Measurements from ENCODE around the gene LIPN. TPM values are rescaled to one million over a fixed set of nuclear protein-coding genes. Genes with fewer than 3 reads are reported as not detected.

The LIPN gene
- total and polyA plus RNA-seq, 8 donors = 1.1 TPM; not detected in 7

DNA sequence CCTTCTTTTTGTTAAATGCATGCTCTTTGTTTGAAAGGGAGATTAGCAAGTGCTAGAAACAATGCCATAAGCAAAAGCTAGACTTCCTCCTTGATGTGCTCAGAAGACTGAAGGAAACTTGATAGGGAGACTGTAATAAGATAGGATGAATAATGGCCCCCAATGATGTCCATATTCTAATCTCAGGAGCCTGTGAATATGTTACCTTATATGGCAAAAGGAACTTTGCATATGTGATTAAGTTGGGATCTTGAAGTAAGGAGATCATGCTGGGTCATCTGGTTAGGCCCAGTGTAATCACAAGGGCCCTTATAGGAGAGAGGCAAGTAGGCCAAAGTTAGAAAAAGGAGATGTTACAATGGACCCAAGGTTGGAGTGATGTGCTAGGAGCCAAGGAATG lies 29.1 kb downstream of the LIPN start:
- Histone ChIP-seq H3K36me3 (no peaks in the 10 kb centered on the region), H3K27me3 (no peaks in the 10 kb centered on the region), H3K4me1 (no peaks in the 10 kb centered on the region), H3K9me3 (no peaks in the 10 kb centered on the region), H3K4me3 (no peak overlapping the region), H3K27ac (no peak overlapping the region)
- intact Hi-C loops (cut with DNase I; ENCODE audit: low total_unique reads) = no loop called here
- no peak for TF ChIP-seq EP300 (IDR thresholded peaks at IDR 0.05)
- no peak for DNase-seq

DNA sequence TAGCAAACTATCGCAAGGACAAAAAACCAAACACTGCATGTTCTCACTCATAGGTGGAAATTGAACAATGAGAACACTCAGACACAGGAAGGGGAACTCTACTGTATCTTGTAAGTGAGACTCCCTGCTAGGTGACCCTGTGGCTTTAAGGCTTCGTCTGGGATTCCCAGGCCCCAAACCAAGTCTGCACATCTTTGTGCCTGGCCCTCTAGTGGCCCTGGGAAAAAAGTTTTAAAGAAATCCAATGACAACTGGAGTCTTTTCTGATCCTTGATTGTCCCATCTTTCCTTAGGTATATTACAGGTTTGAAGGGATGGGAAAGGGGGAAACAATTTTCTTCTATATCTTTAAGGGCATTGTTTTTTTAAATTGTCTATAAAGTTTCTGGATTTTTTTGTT lies 32.1 kb downstream of the LIPN start:
- DNase-seq = peak in 1 of 2 donors; percentile 37
- TF ChIP-seq POLR2A (IDR thresholded peaks at IDR 0.05) (no peak), POLR2AphosphoS5 (IDR thresholded peaks at IDR 0.05) (no peak), CTCF (IDR thresholded peaks at IDR 0.05) (peak in 2 of 7 experiments; percentile 19 to 31), EP300 (IDR thresholded peaks at IDR 0.05) (no peak)
- Histone ChIP-seq H3K27ac (no peak overlapping the region), H3K36me3 (no peaks in the 10 kb centered on the region), H3K9me3 (no peaks in the 10 kb centered on the region), H3K27me3 (no peaks in the 10 kb centered on the region), H3K4me3 (no peak overlapping the region), H3K4me1 (no peaks in the 10 kb centered on the region)
- intact Hi-C loops (cut with DNase I; ENCODE audit: low total_unique reads) = no loop called here
- WGBS, 5 donors = 50 to 63% (median 56%) methylated on average over 2 of the region's 2 CpGs

DNA sequence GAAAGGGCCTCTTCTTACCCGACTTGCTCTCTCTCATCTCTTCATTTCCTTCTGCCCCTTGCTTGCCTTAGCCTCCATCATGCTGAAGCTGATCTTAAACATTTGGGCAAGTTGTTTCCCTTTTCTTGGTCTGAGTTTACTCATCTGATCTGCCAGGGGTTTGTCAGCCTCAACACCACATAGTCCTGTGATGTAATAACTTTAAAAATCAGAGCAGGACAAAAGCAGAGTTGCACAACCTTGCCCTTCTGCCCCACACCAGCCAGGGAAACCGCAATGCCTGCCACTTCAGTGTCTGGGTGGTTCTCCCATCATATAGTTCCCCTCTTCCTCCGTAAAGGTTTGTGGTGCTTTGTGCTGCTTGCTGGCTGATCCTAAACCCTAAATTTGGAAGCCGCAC lies 32.8 kb downstream of the LIPN start:
- Histone ChIP-seq H3K4me3 (no peak overlapping the region), H3K36me3 (no peaks in the 10 kb centered on the region), H3K4me1 (peaks cover 0 to 7% (median 0%) of the 10 kb centered on the region in 4 donors), H3K27me3 (no peaks in the 10 kb centered on the region), H3K9me3 (no peaks in the 10 kb centered on the region), H3K27ac (no peak overlapping the region)
- TF ChIP-seq EP300 (IDR thresholded peaks at IDR 0.05) (no peak), CTCF (IDR thresholded peaks at IDR 0.05) (no peak), POLR2AphosphoS5 (IDR thresholded peaks at IDR 0.05) (no peak), POLR2A (IDR thresholded peaks at IDR 0.05) (no peak)
- DNase-seq = peak in 1 of 2 donors; percentile 18
- intact Hi-C loops (cut with DNase I; ENCODE audit: low total_unique reads) = no loop called here
- 79 to 88% (median 83%) methylated on average over 4 of the region's 4 CpGs for WGBS, 5 donors

DNA sequence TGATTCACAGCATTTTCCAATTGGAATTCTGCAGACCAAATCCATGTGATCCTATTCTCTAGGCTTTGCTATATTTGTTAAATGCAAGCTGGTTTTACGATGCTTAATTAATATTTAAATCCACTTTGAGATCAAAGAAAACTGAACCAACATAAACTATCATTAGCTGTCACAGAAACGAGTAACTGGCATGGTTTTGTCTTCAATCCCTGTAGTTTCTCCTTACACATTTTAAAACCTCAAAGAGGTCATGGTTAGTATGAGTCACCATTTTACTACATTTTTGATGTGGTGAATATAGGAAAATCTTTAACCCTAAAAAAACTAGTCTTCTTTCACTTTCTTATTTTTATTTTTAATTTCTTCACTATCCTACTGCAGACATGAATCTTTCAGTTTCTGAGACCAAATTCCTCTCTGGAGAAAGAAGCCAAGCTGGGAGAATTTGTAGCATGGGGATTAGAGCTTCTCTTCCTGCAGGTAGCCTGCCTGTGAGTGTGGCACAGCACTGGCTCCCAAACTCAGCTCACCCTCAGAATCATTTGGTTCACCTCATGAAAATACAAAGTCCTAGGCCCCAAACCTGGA lies 34.0 kb downstream of the LIPN start:
- Histone ChIP-seq H3K4me3 (no peak overlapping the region), H3K9me3 (no peaks in the 10 kb centered on the region), H3K27me3 (no peaks in the 10 kb centered on the region), H3K4me1 (peaks cover 0 to 8% (median 0%) of the 10 kb centered on the region in 4 donors), H3K27ac (no peak overlapping the region), H3K36me3 (no peaks in the 10 kb centered on the region)
- no peak for DNase-seq
- TF ChIP-seq EP300 (IDR thresholded peaks at IDR 0.05) = no peak
- no peak for TF ChIP-seq CTCF (IDR thresholded peaks at IDR 0.05)
- no peak for TF ChIP-seq POLR2AphosphoS5 (IDR thresholded peaks at IDR 0.05)
- no peak for TF ChIP-seq POLR2A (IDR thresholded peaks at IDR 0.05)
- WGBS, 5 donors = 46 to 63% (median 56%) methylated on average over 2 of the region's 2 CpGs
- intact Hi-C loops (cut with DNase I; ENCODE audit: low total_unique reads) = no loop called here

GRCh38 chr10:88794731-88795130 lies 34.9 kb downstream of the LIPN start:
- no peaks in the 10 kb centered on the region for H3K9me3 ChIP-seq
- no peak for TF ChIP-seq CTCF (IDR thresholded peaks at IDR 0.05)
- TF ChIP-seq POLR2AphosphoS5 (IDR thresholded peaks at IDR 0.05) = no peak
- no peak for TF ChIP-seq POLR2A (IDR thresholded peaks at IDR 0.05)
- no peak for TF ChIP-seq EP300 (IDR thresholded peaks at IDR 0.05)
- intact Hi-C loops (cut with DNase I; ENCODE audit: low total_unique reads) = no loop called here
- no peaks in the 10 kb centered on the region for H3K36me3 ChIP-seq
- WGBS, 5 donors = 77 to 85% (median 84%) methylated on average over 1 of the region's 1 CpG
- peaks cover 0 to 8% (median 0%) of the 10 kb centered on the region in 4 donors for H3K4me1 ChIP-seq
- H3K27me3 ChIP-seq = no peaks in the 10 kb centered on the region
- no peak for DNase-seq
- no peak overlapping the region for H3K4me3 ChIP-seq
- no peak overlapping the region for H3K27ac ChIP-seq

Data from stomach (tissue), 9 donors.